CD14-positive monocyte (primary cell): ENCODE results near the gene SLC9B1. TPM values are rescaled to one million over a fixed set of nuclear protein-coding genes. Genes with fewer than 3 reads are reported as not detected.

Experiments used
- DNase-seq, 3 donors: peaks; one replicate each; pipeline ENCODE4 v3.0.0-alpha.2; 2011 to 2022
- H2AFZ ChIP-seq: 2 replicates; pipeline ENCODE4 v1.6.0; 2012; ENCODE audit warnings: mild to moderate bottlenecking, low read depth, low read length, inconsistent platforms; ENCODE audit not compliant: insufficient read depth, poor library complexity, severe bottlenecking
- H3K27ac ChIP-seq, 2 donors: 1 replicate in 1 of 2; 2 replicates in 1 of 2; pipeline ENCODE4 v1.5.1; 2012 to 2013; ENCODE audit warnings: low read length in 2 of 2, control low read depth in 1 of 2, inconsistent platforms in 1 of 2, low read depth in 1 of 2, mild to moderate bottlenecking in 1 of 2
- H3K27me3 ChIP-seq, 2 donors: one replicate each; pipeline versions ENCODE4 v1.6.0 to v1.6.1; 2011 to 2013; ENCODE audit warnings: low read length in 2 of 2; ENCODE audit not compliant: control insufficient read depth in 2 of 2, insufficient read depth in 2 of 2
- H3K36me3 ChIP-seq, 2 donors: replicated peaks in 1 of 2; 1 replicate in 1 of 2; 2 replicates in 1 of 2; pipeline versions ENCODE4 v1.5.1 to v1.6.1; 2012 to 2013; ENCODE audit warnings: low read length in 2 of 2, control low read depth in 1 of 2, inconsistent platforms in 1 of 2, mild to moderate bottlenecking in 1 of 2; ENCODE audit not compliant: insufficient read depth in 2 of 2, control insufficient read depth in 1 of 2
- H3K4me1 ChIP-seq, 2 donors: 1 replicate in 1 of 2; 2 replicates in 1 of 2; pipeline versions ENCODE4 v1.5.1 to v1.6.1; 2012 to 2013; ENCODE audit warnings: low read length in 2 of 2, control low read depth in 1 of 2, inconsistent platforms in 1 of 2, mild to moderate bottlenecking in 1 of 2, moderate library complexity in 1 of 2; ENCODE audit not compliant: insufficient read depth in 2 of 2, control insufficient read depth in 1 of 2
- H3K4me2 ChIP-seq: replicated peaks from 2 replicates; pipeline ENCODE3; 2012; ENCODE audit warnings: low read length, moderate library complexity, mild to moderate bottlenecking; ENCODE audit not compliant: poor library complexity, severe bottlenecking; ENCODE audit errors: extremely low read depth
- H3K4me3 ChIP-seq, 3 experiments: fragments of 200-600 bp in 1 of 3; sonication (generic) in 1 of 3; replicated peaks in 1 of 3; 1 replicate in 2 of 3; 2 replicates in 1 of 3; pipeline ENCODE4 v1.5.1; 2011 to 2013; ENCODE audit warnings: low read length in 3 of 3, mild to moderate bottlenecking in 3 of 3, control low read depth in 2 of 3, low read depth in 2 of 3, inconsistent platforms in 1 of 3, moderate library complexity in 1 of 3
- H3K79me2 ChIP-seq: 2 replicates; pipeline ENCODE4 v1.6.0; 2012; ENCODE audit warnings: mild to moderate bottlenecking, control low read depth, inconsistent platforms, low read length, moderate library complexity; ENCODE audit not compliant: insufficient read depth
- H3K9ac ChIP-seq: 2 replicates; pipeline ENCODE4 v1.6.0; 2017; ENCODE audit warnings: low read length, mild to moderate bottlenecking; ENCODE audit not compliant: insufficient read depth, poor library complexity, severe bottlenecking
- H3K9me3 ChIP-seq, 2 donors: replicated peaks in 1 of 2; 1 replicate in 1 of 2; 2 replicates in 1 of 2; pipeline versions ENCODE4 v1.5.1 to v1.6.1; 2012 to 2013; ENCODE audit warnings: low read length in 2 of 2, control low read depth in 1 of 2; ENCODE audit not compliant: control insufficient read depth in 1 of 2, insufficient read depth in 1 of 2
- H4K20me1 ChIP-seq: 2 replicates; pipeline ENCODE4 v1.6.0; 2012; ENCODE audit warnings: mild to moderate bottlenecking, low read length, control low read depth, moderate library complexity; ENCODE audit not compliant: insufficient read depth
- H3K27ac Mint-ChIP-seq, 7 donors: one replicate each; pipeline ENCODE4 v1.8.0; 2020; ENCODE audit warnings: mild to moderate bottlenecking in 7 of 7, mixed read lengths in 7 of 7, moderate library complexity in 6 of 7, inconsistent platforms in 2 of 7
- H3K27me3 Mint-ChIP-seq, 3 donors: one replicate each; pipeline ENCODE4 v1.8.0; 2021 to 2022; ENCODE audit warnings: low read depth in 3 of 3, mild to moderate bottlenecking in 3 of 3, mixed read lengths in 3 of 3, moderate library complexity in 3 of 3, inconsistent platforms in 1 of 3
- H3K36me3 Mint-ChIP-seq, 2 donors: one replicate each; pipeline ENCODE4 v1.8.0; 2020; ENCODE audit warnings: mixed read lengths in 2 of 2, inconsistent platforms in 1 of 2, mild to moderate bottlenecking in 1 of 2
- H3K4me1 Mint-ChIP-seq: one replicate; pipeline ENCODE4 v1.8.0; 2020; ENCODE audit warnings: mild to moderate bottlenecking, mixed read lengths
- H3K4me3 Mint-ChIP-seq, 2 donors: one replicate each; pipeline ENCODE4 v1.8.0; 2020; ENCODE audit warnings: mild to moderate bottlenecking in 2 of 2, mixed read lengths in 2 of 2, moderate library complexity in 1 of 2
- H3K9me3 Mint-ChIP-seq, 7 donors: one replicate each; pipeline ENCODE4 v1.8.0; 2020 to 2022; ENCODE audit warnings: mixed read lengths in 7 of 7, mild to moderate bottlenecking in 6 of 7, moderate library complexity in 6 of 7, inconsistent platforms in 2 of 7
- CTCF ChIP-seq: fragments of 200-600 bp; IDR thresholded peaks from one replicate; pipeline ENCODE4 v1.8.0; 2022; ENCODE audit warnings: antibody characterized with exemption, mild to moderate bottlenecking
- WGBS: methylation state at CpG from one replicate; pipeline ENCODE4 v1.1.5; 2013; ENCODE audit warnings: missing lambda C conversion rate; ENCODE audit not compliant: insufficient coverage; 5-methylcytosine and 5-hydroxymethylcytosine counted together
- intact Hi-C, 2 donors: fragments of 100-400 bp; cut with micrococcal nuclease; formaldehyde crosslinking; loops; one replicate each; pipeline versions ENCODE4 v1.15.0 to v1.15.1; 2023
- polyA plus RNA-seq, 3 donors: library from polyadenylated mRNA; depleted of rRNA in 1 of 3; unstranded in 2 of 3; stranded (reverse) in 1 of 3; fragments of 300-500 nt in 2 of 3; fragments of >200 nt in 1 of 3; fragmentation: Illumina TruSeq in 2 of 3; gene quantifications; 1 replicate in 2 of 3; 2 replicates in 1 of 3; pipeline ENCODE4 v1.2.3, GENCODE V29; 2012 to 2021

Gene SLC9B1
- polyA plus RNA-seq, 3 donors, result 0.13 to 1.5 (median 0.47) TPM

DNA sequence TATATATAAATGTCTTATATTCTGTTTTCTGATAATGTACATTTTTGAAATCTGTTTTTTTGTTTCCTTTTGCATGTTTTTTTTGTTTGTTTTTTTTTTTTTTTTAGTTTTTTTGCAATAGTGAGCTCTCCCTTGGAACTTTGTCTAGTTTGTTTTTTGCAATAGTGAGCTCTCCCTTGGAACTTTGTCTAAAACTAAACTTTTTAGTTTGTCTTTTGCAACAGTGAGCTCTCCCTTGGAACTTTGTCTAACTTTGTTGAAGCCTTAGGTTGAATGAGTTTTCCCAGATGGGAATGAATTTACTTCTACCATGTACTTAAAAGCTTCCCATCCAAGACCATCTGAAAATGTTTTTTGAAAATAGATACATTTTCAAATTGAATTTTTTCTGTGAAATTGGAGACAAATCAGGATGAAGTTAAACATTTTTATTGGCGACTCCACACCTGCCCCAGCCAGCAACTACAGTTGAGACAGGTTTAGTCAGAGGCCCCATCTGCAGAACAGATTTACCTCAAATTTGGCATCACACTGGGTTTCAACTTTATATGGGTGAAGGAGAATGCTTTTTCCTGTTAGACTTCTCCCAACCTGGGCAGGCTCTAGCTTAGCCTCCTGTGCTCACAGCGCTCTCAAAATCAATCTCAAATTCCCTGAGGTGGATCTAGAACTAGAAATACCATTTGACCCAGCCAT is 41.1 kb upstream of the SLC9B1 start:
- Mint-ChIP-seq H3K4me3 (no peak overlapping the region), H3K9me3 (peaks cover 0 to 4% (median 0%) of the 10 kb centered on the region in 7 donors), H3K36me3 (peaks cover 2 to 3% of the 10 kb centered on the region in 2 donors), H3K27me3 (no peaks in the 10 kb centered on the region), H3K4me1 (no peaks in the 10 kb centered on the region), H3K27ac (no peak overlapping the region)
- H4K20me1 ChIP-seq, result no peaks in the 10 kb centered on the region
- H3K9ac ChIP-seq, result no peak overlapping the region
- WGBS, result 100% methylated on average over 1 of the region's 2 CpGs
- no peak overlapping the region for H3K27ac ChIP-seq
- intact Hi-C loops, result no loop called here
- H2AFZ ChIP-seq, result no peak overlapping the region
- H3K79me2 ChIP-seq, result no peaks in the 10 kb centered on the region
- no peak overlapping the region for H3K4me3 ChIP-seq
- no peak overlapping the region for H3K4me2 ChIP-seq
- no peak for DNase-seq
- TF ChIP-seq CTCF, result no peak
- no peaks in the 10 kb centered on the region for H3K36me3 ChIP-seq
- no peaks in the 10 kb centered on the region for H3K4me1 ChIP-seq
- no peaks in the 10 kb centered on the region for H3K9me3 ChIP-seq
- H3K27me3 ChIP-seq, result no peaks in the 10 kb centered on the region

GRCh38 chr4:103054030-103054429 is 34.5 kb upstream of the SLC9B1 start:
- H3K27me3 ChIP-seq, result no peaks in the 10 kb centered on the region
- no peaks in the 10 kb centered on the region for H3K27me3 Mint-ChIP-seq
- no peaks in the 10 kb centered on the region for H3K79me2 ChIP-seq
- no peak overlapping the region for H2AFZ ChIP-seq
- no peak overlapping the region for H3K4me3 Mint-ChIP-seq
- H3K27ac ChIP-seq, result no peak overlapping the region
- H3K4me1 Mint-ChIP-seq, result peaks cover 5% of the 10 kb centered on the region
- intact Hi-C loops, result loop anchor here in 1 of 2 donors (5.0 kb wide), 1 partner anchor 33 kb away; no protein-coding TSS in a partner anchor
- no peak for TF ChIP-seq CTCF
- peak in 2 of 3 donors; percentile 15 to 30 for DNase-seq
- H3K36me3 Mint-ChIP-seq, result no peaks in the 10 kb centered on the region
- no peak overlapping the region for H3K9ac ChIP-seq
- peaks cover 0 to 5% (median 0%) of the 10 kb centered on the region in 7 donors for H3K9me3 Mint-ChIP-seq
- no peak overlapping the region for H3K4me3 ChIP-seq
- no peak overlapping the region for H3K4me2 ChIP-seq
- no peaks in the 10 kb centered on the region for H3K9me3 ChIP-seq
- H3K27ac Mint-ChIP-seq, result no peak overlapping the region
- H3K4me1 ChIP-seq, result peaks cover 4 to 8% of the 10 kb centered on the region in 2 donors
- WGBS, result 80% methylated on average over 1 of the region's 3 CpGs
- H4K20me1 ChIP-seq, result no peaks in the 10 kb centered on the region
- H3K36me3 ChIP-seq, result no peaks in the 10 kb centered on the region
